HUES64 (cell line): ENCODE results near the gene ANKRA2. TPM values are rescaled to one million over a fixed set of nuclear protein-coding genes. Genes with fewer than 3 reads are reported as not detected.

ENCODE experiments used
- H3K27ac ChIP-seq: 2 replicates; pipeline ENCODE4 v1.7.0; 2013; ENCODE audit warnings: low read depth, low read length, inconsistent platforms
- H3K27me3 ChIP-seq: 2 replicates; pipeline ENCODE4 v1.6.1; 2013; ENCODE audit warnings: mild to moderate bottlenecking, low read length; ENCODE audit not compliant: insufficient read depth
- H3K36me3 ChIP-seq: 2 replicates; pipeline ENCODE4 v1.6.1; 2013; ENCODE audit warnings: mild to moderate bottlenecking, low read length; ENCODE audit not compliant: insufficient read depth
- H3K4me1 ChIP-seq: 2 replicates; pipeline ENCODE4 v1.6.1; 2013; ENCODE audit warnings: mild to moderate bottlenecking, low read length, moderate library complexity; ENCODE audit not compliant: insufficient read depth
- H3K4me3 ChIP-seq: 2 replicates; pipeline ENCODE4 v1.5.1; 2013; ENCODE audit warnings: mild to moderate bottlenecking, low read length, moderate library complexity
- H3K9ac ChIP-seq: 2 replicates; pipeline ENCODE4 v1.6.1; 2013; ENCODE audit warnings: mild to moderate bottlenecking, low read depth, low read length
- H3K9me3 ChIP-seq: 2 replicates; pipeline ENCODE4 v1.6.1; 2013; ENCODE audit warnings: low read depth, low read length; ENCODE audit not compliant: insufficient read depth
- WGBS: fragments of 150-250, 120-280 bp; methylation state at CpG from one replicate; pipeline ENCODE4 v1.1.7; 2013; ENCODE audit warnings: missing lambda C conversion rate; 5-methylcytosine and 5-hydroxymethylcytosine counted together
- polyA plus RNA-seq, 2 experiments: library from polyadenylated mRNA; stranded (reverse); fragments of 50-300 nt; gene quantifications; one replicate each; pipeline ENCODE4 v1.2.3, GENCODE V29; 2013

ANKRA2 gene
- polyA plus RNA-seq (2013, experiment 1 of 2): 9.9 TPM
- polyA plus RNA-seq (2013, experiment 2 of 2): 18.6 TPM

GRCh38 chr5:73565139-73565968 lies at the start of gene ANKRA2, which contains the start of gene UTP15:
TSS of gene ANKRA2 (minus strand) at chr5:73565639. CDS start at chr5:73562881, 2,758 bp downstream.
TSS of gene UTP15 (plus strand) at chr5:73565743. CDS start at chr5:73567345, 1,602 bp downstream.
- Histone ChIP-seq H3K4me1 (peaks cover 12% of the 10 kb centered on the region), H3K27me3 (no peaks in the 10 kb centered on the region), H3K9me3 (no peaks in the 10 kb centered on the region), H3K4me3 (peak within 1 kb of the TSS; percentile 95), H3K9ac (peak within 1 kb of the TSS; percentile 89), H3K36me3 (peaks cover 39% of the 10 kb centered on the region), H3K27ac (peak within 1 kb of the TSS; percentile 66)
- WGBS: under 1% methylated on average over 62 of the region's 62 CpGs

- 75% methylated on average over 2 of the region's 2 CpGs for WGBS
- H3K9me3 ChIP-seq: no peaks in the 10 kb centered on the region
- H3K27ac ChIP-seq: no peak overlapping the region
- no peaks in the 10 kb centered on the region for H3K36me3 ChIP-seq
- no peak overlapping the region for H3K4me3 ChIP-seq
- H3K4me1 ChIP-seq: no peaks in the 10 kb centered on the region
- H3K9ac ChIP-seq: no peak overlapping the region
- no peaks in the 10 kb centered on the region for H3K27me3 ChIP-seq
Measured at GRCh38 chr5:73615085-73615484, 49.6 kb upstream of the ANKRA2 start.

- Histone ChIP-seq H3K4me1 (no peaks in the 10 kb centered on the region), H3K27ac (no peak overlapping the region), H3K36me3 (no peaks in the 10 kb centered on the region), H3K4me3 (no peak overlapping the region), H3K9ac (no peak overlapping the region), H3K9me3 (no peaks in the 10 kb centered on the region), H3K27me3 (no peaks in the 10 kb centered on the region)
- WGBS: 95% methylated on average over 3 of the region's 3 CpGs
Measured at GRCh38 chr5:73612799-73613198, 47.4 kb upstream of the ANKRA2 start.

GRCh38 chr5:73607228-73607627 lies 41.8 kb upstream of the ANKRA2 start:
- H3K36me3 ChIP-seq: no peaks in the 10 kb centered on the region
- no peak overlapping the region for H3K27ac ChIP-seq
- no peak overlapping the region for H3K4me3 ChIP-seq
- H3K27me3 ChIP-seq: no peaks in the 10 kb centered on the region
- no peaks in the 10 kb centered on the region for H3K9me3 ChIP-seq
- no peaks in the 10 kb centered on the region for H3K4me1 ChIP-seq
- H3K9ac ChIP-seq: no peak overlapping the region

GRCh38 chr5:73606206-73606753 lies 40.8 kb upstream of the ANKRA2 start:
- H3K36me3 ChIP-seq: no peaks in the 10 kb centered on the region
- H3K9me3 ChIP-seq: 0 out of 2 replicates have a peak, but pooled peaks cover 5% of the 10 kb centered on the region
- H3K9ac ChIP-seq: no peak overlapping the region
- no peak overlapping the region for H3K27ac ChIP-seq
- H3K27me3 ChIP-seq: no peaks in the 10 kb centered on the region
- 100% methylated on average over 1 of the region's 3 CpGs for WGBS
- H3K4me1 ChIP-seq: no peaks in the 10 kb centered on the region
- no peak overlapping the region for H3K4me3 ChIP-seq

GRCh38 chr5:73605223-73606087 lies 40.0 kb upstream of the ANKRA2 start:
- H3K4me3 ChIP-seq: no peak overlapping the region
- no peak overlapping the region for H3K27ac ChIP-seq

GRCh38 chr5:73603998-73604397 lies 38.6 kb upstream of the ANKRA2 start:
- Histone ChIP-seq H3K4me1 (no peaks in the 10 kb centered on the region), H3K9me3 (0 out of 2 replicates have a peak, but pooled peaks cover 5% of the 10 kb centered on the region), H3K27me3 (no peaks in the 10 kb centered on the region), H3K4me3 (no peak overlapping the region), H3K9ac (no peak overlapping the region), H3K36me3 (no peaks in the 10 kb centered on the region), H3K27ac (no peak overlapping the region)
- WGBS: 96% methylated on average over 5 of the region's 5 CpGs

More at GRCh38 chr5:73605223-73606087, 40.0 kb upstream of the ANKRA2 start:
- no peak overlapping the region for H3K9ac ChIP-seq
- H3K36me3 ChIP-seq: no peaks in the 10 kb centered on the region
- H3K27me3 ChIP-seq: no peaks in the 10 kb centered on the region
- H3K4me1 ChIP-seq: no peaks in the 10 kb centered on the region
- H3K9me3 ChIP-seq: 0 out of 2 replicates have a peak, but pooled peaks cover 5% of the 10 kb centered on the region
- 90% methylated on average over 8 of the region's 8 CpGs for WGBS

GRCh38 chr5:73599380-73599779 lies 33.9 kb upstream of the ANKRA2 start:
- Histone ChIP-seq H3K36me3 (no peaks in the 10 kb centered on the region), H3K4me3 (no peak overlapping the region)
- WGBS: 91% methylated on average over 2 of the region's 3 CpGs

GRCh38 chr5:73596705-73597328 lies 31.4 kb upstream of the ANKRA2 start:
- Histone ChIP-seq H3K9ac (no peak overlapping the region), H3K27me3 (no peaks in the 10 kb centered on the region), H3K4me1 (no peaks in the 10 kb centered on the region), H3K4me3 (no peak overlapping the region), H3K9me3 (0 out of 2 replicates have a peak, but pooled peaks cover 3% of the 10 kb centered on the region), H3K27ac (no peak overlapping the region), H3K36me3 (no peaks in the 10 kb centered on the region)

More at GRCh38 chr5:73599380-73599779, 33.9 kb upstream of the ANKRA2 start:
- H3K27me3 ChIP-seq: no peaks in the 10 kb centered on the region
- H3K9ac ChIP-seq: no peak overlapping the region
- no peaks in the 10 kb centered on the region for H3K4me1 ChIP-seq
- H3K9me3 ChIP-seq: 0 out of 2 replicates have a peak, but pooled peaks cover 5% of the 10 kb centered on the region
- no peak overlapping the region for H3K27ac ChIP-seq

GRCh38 chr5:73592551-73592950 lies 27.1 kb upstream of the ANKRA2 start:
- Histone ChIP-seq H3K4me1 (no peaks in the 10 kb centered on the region), H3K27ac (no peak overlapping the region), H3K9ac (no peak overlapping the region), H3K27me3 (no peaks in the 10 kb centered on the region), H3K9me3 (no peaks in the 10 kb centered on the region), H3K36me3 (no peaks in the 10 kb centered on the region), H3K4me3 (no peak overlapping the region)
- WGBS: 97% methylated on average over 1 of the region's 1 CpG
